Measurements from ENCODE around the gene GALNT2.

GALNT2 gene

GRCh38 chr1:230070321-230071208, 3.5 kb downstream of the GALNT2 start:
- no peak for TF ChIP-seq CTCF (IDR thresholded peaks at IDR 0.05; ENCODE audit: borderline replicate concordance, insufficient read depth, low read depth, low read length)
- H3K4me3 ChIP-seq (ENCODE audit: low read depth, low read length): no peak overlapping the region

GRCh38 chr1:230071316-230071715, 4.3 kb downstream of the GALNT2 start:
- H3K4me3 ChIP-seq (ENCODE audit: low read depth, low read length): no peak overlapping the region
- TF ChIP-seq CTCF (IDR thresholded peaks at IDR 0.05; ENCODE audit: borderline replicate concordance, insufficient read depth, low read depth, low read length): no peak

- H3K4me3 ChIP-seq (ENCODE audit: low read depth, low read length): no peak overlapping the region
- TF ChIP-seq CTCF (IDR thresholded peaks at IDR 0.05; ENCODE audit: borderline replicate concordance, insufficient read depth, low read depth, low read length): no peak
These were observed 5.3 kb downstream of the GALNT2 start for GRCh38 chr1:230072296-230072695.

GRCh38 chr1:230072866-230073265, 5.8 kb downstream of the GALNT2 start:
- TF ChIP-seq CTCF (IDR thresholded peaks at IDR 0.05; ENCODE audit: borderline replicate concordance, insufficient read depth, low read depth, low read length): no peak
- no peak overlapping the region for H3K4me3 ChIP-seq (ENCODE audit: low read depth, low read length)

GRCh38 chr1:230073371-230074035, 6.5 kb downstream of the GALNT2 start:
- no peak for TF ChIP-seq CTCF (IDR thresholded peaks at IDR 0.05; ENCODE audit: borderline replicate concordance, insufficient read depth, low read depth, low read length)
- no peak overlapping the region for H3K4me3 ChIP-seq (ENCODE audit: low read depth, low read length)

- no peak for TF ChIP-seq CTCF (IDR thresholded peaks at IDR 0.05; ENCODE audit: borderline replicate concordance, insufficient read depth, low read depth, low read length)
- no peak overlapping the region for H3K4me3 ChIP-seq (ENCODE audit: low read depth, low read length)
These were observed 7.2 kb downstream of the GALNT2 start for GRCh38 chr1:230074270-230074669.

Data from GM12875 (cell line).